Activated T-cell treated with anti-CD3 and anti-CD28 coated beads for 1 hour (primary cell): Measurements from ENCODE around the gene TOGARAM1.

ENCODE experiments used
- DNase-seq: peaks from one replicate; pipeline ENCODE4 v3.0.0-alpha.2; 2020; ENCODE audit warnings: low read depth

TOGARAM1 gene

GRCh38 chr14:45094275-45094674, 132.3 kb downstream of the TOGARAM1 start:
- no peak for DNase-seq

- no peak for DNase-seq
Measured at GRCh38 chr14:45095143-45095542, 133.2 kb downstream of the TOGARAM1 start.

GRCh38 chr14:45096218-45096617, 134.2 kb downstream of the TOGARAM1 start:
- no peak for DNase-seq

- no peak for DNase-seq
Measured at GRCh38 chr14:45103806-45104205, 141.8 kb downstream of the TOGARAM1 start.

- DNase-seq: no peak
Measured at GRCh38 chr14:45104561-45104960, 142.6 kb downstream of the TOGARAM1 start.

- DNase-seq: no peak
Measured at GRCh38 chr14:45112896-45113781, 151.1 kb downstream of the TOGARAM1 start.

- no peak for DNase-seq
Measured at GRCh38 chr14:45114327-45114726, 152.3 kb downstream of the TOGARAM1 start.

GRCh38 chr14:45118594-45118993, 156.6 kb downstream of the TOGARAM1 start:
- DNase-seq: no peak

GRCh38 chr14:45120096-45120495, 158.1 kb downstream of the TOGARAM1 start:
- DNase-seq: no peak

- DNase-seq: no peak
Measured at GRCh38 chr14:45123271-45123670, 161.3 kb downstream of the TOGARAM1 start.
